Neural progenitor cell (in vitro differentiated cells): ENCODE measurements around the gene LIPK. TPM values are rescaled to one million over a fixed set of nuclear protein-coding genes. Genes with fewer than 3 reads are reported as not detected.

Experiments
- DNase-seq: peaks from one replicate; pipeline ENCODE4 v3.0.0-alpha.2; 2016; ENCODE audit warnings: low spot score
- H2AFZ ChIP-seq: fragments of 200-600 bp; sonication (generic); replicated peaks from 2 replicates; pipeline ENCODE4 v1.6.1; 2016; ENCODE audit warnings: antibody characterized with exemption
- H3F3A ChIP-seq: fragments of 200-600 bp; sonication (generic); 2 replicates; pipeline ENCODE4 v1.6.1; 2016; ENCODE audit warnings: antibody characterized with exemption, low read depth
- H3K27ac ChIP-seq: fragments of 200-600 bp; sonication (generic); 2 replicates; pipeline ENCODE4 v1.5.1; 2016; ENCODE audit warnings: mild to moderate bottlenecking
- H3K27me3 ChIP-seq: fragments of 200-600 bp; sonication (generic); 2 replicates; pipeline ENCODE4 v1.6.1; 2016; ENCODE audit warnings: mild to moderate bottlenecking, moderate library complexity
- H3K36me3 ChIP-seq: fragments of 200-600 bp; sonication (generic); 2 replicates; pipeline ENCODE4 v1.5.1; 2016
- H3K4me1 ChIP-seq: fragments of 200-600 bp; sonication (generic); 2 replicates; pipeline ENCODE4 v1.6.1; 2016; ENCODE audit warnings: mixed run types
- H3K4me2 ChIP-seq: fragments of 200-600 bp; sonication (generic); 2 replicates; pipeline ENCODE4 v1.6.1; 2016
- H3K4me3 ChIP-seq: fragments of 200-600 bp; sonication (generic); 2 replicates; pipeline ENCODE4 v1.5.1; 2016
- H3K79me2 ChIP-seq: fragments of 200-600 bp; sonication (generic); 2 replicates; pipeline ENCODE4 v1.6.1; 2016; ENCODE audit warnings: low read depth
- H3K9ac ChIP-seq: fragments of 200-600 bp; sonication (generic); 2 replicates; pipeline ENCODE4 v1.6.1; 2016
- H3K9me3 ChIP-seq: fragments of 200-600 bp; sonication (generic); 2 replicates; pipeline ENCODE4 v1.5.1; 2016; ENCODE audit warnings: low read depth
- H4K20me1 ChIP-seq: fragments of 200-600 bp; sonication (generic); 2 replicates; pipeline ENCODE4 v1.6.1; 2016; ENCODE audit warnings: low read depth
- H3K27ac Mint-ChIP-seq: 3 replicates; pipeline ENCODE4 v1.8.0; 2021; ENCODE audit warnings: mixed read lengths
- H3K27me3 Mint-ChIP-seq: 2 replicates; pipeline ENCODE4 v1.8.0; 2022; ENCODE audit warnings: low read depth, mild to moderate bottlenecking, inconsistent platforms, moderate library complexity, mixed read lengths; ENCODE audit not compliant: insufficient read depth
- H3K36me3 Mint-ChIP-seq: 3 replicates; pipeline ENCODE4 v1.8.0; 2021; ENCODE audit warnings: mixed read lengths
- H3K4me1 Mint-ChIP-seq: 3 replicates; pipeline ENCODE4 v1.8.0; 2021; ENCODE audit warnings: mixed read lengths
- H3K4me3 Mint-ChIP-seq: 3 replicates; pipeline ENCODE4 v1.8.0; 2021; ENCODE audit warnings: mild to moderate bottlenecking, moderate library complexity, mixed read lengths
- H3K9me3 Mint-ChIP-seq: 3 replicates; pipeline ENCODE4 v1.8.0; 2020; ENCODE audit warnings: mixed read lengths
- CTCF ChIP-seq: fragments of 200-600 bp; sonication (generic); IDR thresholded peaks from 2 replicates; pipeline ENCODE4 v1.5.1; 2017; ENCODE audit warnings: antibody characterized with exemption, mild to moderate bottlenecking
- EZH2 ChIP-seq: fragments of 200-600 bp; sonication (generic); IDR thresholded peaks from 2 replicates; pipeline ENCODE4 v1.6.1; 2017; ENCODE audit warnings: antibody characterized with exemption, mild to moderate bottlenecking, moderate library complexity
- EZH2phosphoT487 ChIP-seq: fragments of 200-600 bp; sonication (generic); IDR thresholded peaks from 2 replicates; pipeline ENCODE4 v1.6.1; 2017; ENCODE audit warnings: antibody characterized with exemption
- total RNA-seq: library from RNA; depleted of rRNA; stranded (reverse); fragments of >200 nt; gene quantifications from 2 replicates; pipeline ENCODE4 v1.2.3, GENCODE V29; 2015; ENCODE audit warnings: low replicate concordance

Gene LIPK
- total RNA-seq, 1 donor from 2014 or later, result not detected

GRCh38 chr10:88742448-88742847, 36.4 kb downstream of the LIPK start:
- H3K9ac ChIP-seq, result no peak overlapping the region
- H3K27ac Mint-ChIP-seq, result no peak overlapping the region
- no peaks in the 10 kb centered on the region for H3K9me3 ChIP-seq
- peaks cover 7% of the 10 kb centered on the region for H3K27me3 ChIP-seq
- H2AFZ ChIP-seq, result no peak overlapping the region
- TF ChIP-seq EZH2phosphoT487 (no peak), CTCF (no peak), EZH2 (no peak)
- DNase-seq, result no peak
- no peaks in the 10 kb centered on the region for H3F3A ChIP-seq
- no peak overlapping the region for H3K4me3 Mint-ChIP-seq
- no peaks in the 10 kb centered on the region for H3K36me3 ChIP-seq
- H3K4me3 ChIP-seq, result no peak overlapping the region
- H3K4me1 Mint-ChIP-seq, result no peaks in the 10 kb centered on the region
- H4K20me1 ChIP-seq, result no peaks in the 10 kb centered on the region
- H3K36me3 Mint-ChIP-seq, result no peaks in the 10 kb centered on the region
- H3K27me3 Mint-ChIP-seq, result peaks cover 2% of the 10 kb centered on the region
- H3K27ac ChIP-seq, result no peak overlapping the region
- H3K9me3 Mint-ChIP-seq, result no peaks in the 10 kb centered on the region
- no peaks in the 10 kb centered on the region for H3K79me2 ChIP-seq
- no peaks in the 10 kb centered on the region for H3K4me1 ChIP-seq
- H3K4me2 ChIP-seq, result no peak overlapping the region

GRCh38 chr10:88744002-88744401, 38.0 kb downstream of the LIPK start:
- no peaks in the 10 kb centered on the region for H3K79me2 ChIP-seq
- no peaks in the 10 kb centered on the region for H3K9me3 ChIP-seq
- no peak overlapping the region for H2AFZ ChIP-seq
- H3K27ac Mint-ChIP-seq, result no peak overlapping the region
- H3K4me1 Mint-ChIP-seq, result no peaks in the 10 kb centered on the region
- no peaks in the 10 kb centered on the region for H3K4me1 ChIP-seq
- peaks cover 2% of the 10 kb centered on the region for H3K27me3 Mint-ChIP-seq
- H3K4me3 Mint-ChIP-seq, result no peak overlapping the region
- H3K36me3 Mint-ChIP-seq, result no peaks in the 10 kb centered on the region
- H3F3A ChIP-seq, result no peaks in the 10 kb centered on the region
- H3K36me3 ChIP-seq, result no peaks in the 10 kb centered on the region
- H3K4me3 ChIP-seq, result no peak overlapping the region
- DNase-seq, result no peak
- TF ChIP-seq CTCF (no peak), EZH2 (no peak), EZH2phosphoT487 (no peak)
- H3K9me3 Mint-ChIP-seq, result no peaks in the 10 kb centered on the region
- H3K27ac ChIP-seq, result no peak overlapping the region
- no peaks in the 10 kb centered on the region for H4K20me1 ChIP-seq
- H3K9ac ChIP-seq, result no peak overlapping the region
- no peak overlapping the region for H3K4me2 ChIP-seq
- H3K27me3 ChIP-seq, result peaks cover 7% of the 10 kb centered on the region

GRCh38 chr10:88745633-88746032, 39.6 kb downstream of the LIPK start:
- no peaks in the 10 kb centered on the region for H3K9me3 Mint-ChIP-seq
- Histone ChIP-seq H3F3A (no peaks in the 10 kb centered on the region), H3K4me1 (no peaks in the 10 kb centered on the region), H3K9me3 (peaks cover 5% of the 10 kb centered on the region), H3K36me3 (no peaks in the 10 kb centered on the region), H3K4me3 (no peak overlapping the region), H3K27me3 (peaks cover 7% of the 10 kb centered on the region), H3K79me2 (no peaks in the 10 kb centered on the region), H3K4me2 (no peak overlapping the region), H2AFZ (no peak overlapping the region), H3K27ac (no peak overlapping the region), H3K9ac (no peak overlapping the region), H4K20me1 (no peaks in the 10 kb centered on the region)
- no peak for DNase-seq
- H3K4me1 Mint-ChIP-seq, result no peaks in the 10 kb centered on the region
- no peak overlapping the region for H3K4me3 Mint-ChIP-seq
- H3K27ac Mint-ChIP-seq, result no peak overlapping the region
- H3K27me3 Mint-ChIP-seq, result peaks cover 2% of the 10 kb centered on the region
- no peak for TF ChIP-seq EZH2phosphoT487
- TF ChIP-seq EZH2, result no peak
- TF ChIP-seq CTCF, result no peak
- no peaks in the 10 kb centered on the region for H3K36me3 Mint-ChIP-seq

- Histone ChIP-seq H3K9ac (no peak overlapping the region), H3K79me2 (no peaks in the 10 kb centered on the region), H3K4me1 (no peaks in the 10 kb centered on the region), H4K20me1 (no peaks in the 10 kb centered on the region), H3F3A (no peaks in the 10 kb centered on the region), H3K4me3 (no peak overlapping the region), H3K27ac (no peak overlapping the region), H3K4me2 (no peak overlapping the region), H3K36me3 (no peaks in the 10 kb centered on the region), H3K27me3 (no peaks in the 10 kb centered on the region), H2AFZ (no peak overlapping the region), H3K9me3 (peaks cover 3% of the 10 kb centered on the region)
- H3K4me1 Mint-ChIP-seq, result no peaks in the 10 kb centered on the region
- H3K27me3 Mint-ChIP-seq, result no peaks in the 10 kb centered on the region
- TF ChIP-seq CTCF, result no peak
- TF ChIP-seq EZH2phosphoT487, result no peak
- TF ChIP-seq EZH2, result no peak
- no peak for DNase-seq
- no peak overlapping the region for H3K4me3 Mint-ChIP-seq
- H3K27ac Mint-ChIP-seq, result no peak overlapping the region
- H3K36me3 Mint-ChIP-seq, result no peaks in the 10 kb centered on the region
- no peaks in the 10 kb centered on the region for H3K9me3 Mint-ChIP-seq
Observed at GRCh38 chr10:88754287-88754686, 48.2 kb downstream of the LIPK start.
